Endodermal cell (in vitro differentiated cells): ENCODE results near the gene HELZ2. TPM values are rescaled to one million over a fixed set of nuclear protein-coding genes. Genes with fewer than 3 reads are reported as not detected.
"Not testable (repeated sequence)": the region's sequence is repeated elsewhere in the genome, so short reads cannot be mapped to it uniquely, and the experiment has no call there.

Source experiments
- DNase-seq: peaks from one replicate; pipeline ENCODE4 v3.0.0-alpha.2; 2017
- H3K27ac ChIP-seq: 2 replicates; pipeline ENCODE4 v1.5.1; 2013; ENCODE audit warnings: mild to moderate bottlenecking, low read depth, low read length, moderate library complexity
- H3K27me3 ChIP-seq: 2 replicates; pipeline ENCODE4 v1.6.1; 2013; ENCODE audit warnings: mild to moderate bottlenecking, low read length, moderate library complexity; ENCODE audit not compliant: insufficient read depth, control insufficient read depth, poor library complexity, severe bottlenecking
- H3K36me3 ChIP-seq: 2 replicates; pipeline ENCODE4 v1.7.0; 2013; ENCODE audit warnings: mild to moderate bottlenecking, low read length, moderate library complexity; ENCODE audit not compliant: control insufficient read depth, insufficient read depth
- H3K4me1 ChIP-seq: one replicate; pipeline ENCODE4 v1.7.0; 2013; ENCODE audit warnings: low read length; ENCODE audit not compliant: control insufficient read depth, insufficient read depth
- H3K4me3 ChIP-seq: 2 replicates; pipeline ENCODE4 v1.5.1; 2013; ENCODE audit warnings: mild to moderate bottlenecking, low read length, moderate library complexity
- H3K9ac ChIP-seq: 2 replicates; pipeline ENCODE4 v1.6.1; 2013; ENCODE audit warnings: mild to moderate bottlenecking, low read length, moderate library complexity; ENCODE audit not compliant: poor library complexity, severe bottlenecking; ENCODE audit errors: extremely low read depth
- H3K9me3 ChIP-seq: 2 replicates; pipeline ENCODE4 v1.6.1; 2013; ENCODE audit warnings: mild to moderate bottlenecking, low read length, moderate library complexity; ENCODE audit not compliant: control insufficient read depth
- H3K27ac Mint-ChIP-seq: 2 replicates; pipeline ENCODE4 v1.8.0; 2020; ENCODE audit warnings: mixed read lengths
- H3K27me3 Mint-ChIP-seq: 2 replicates; pipeline ENCODE4 v1.8.0; 2021; ENCODE audit warnings: mild to moderate bottlenecking, mixed read lengths; ENCODE audit not compliant: insufficient read depth
- H3K36me3 Mint-ChIP-seq: 2 replicates; pipeline ENCODE4 v1.8.0; 2020; ENCODE audit warnings: low read depth, mixed read lengths
- H3K4me1 Mint-ChIP-seq: 2 replicates; pipeline ENCODE4 v1.8.0; 2020; ENCODE audit warnings: mixed read lengths
- H3K4me3 Mint-ChIP-seq: 2 replicates; pipeline ENCODE4 v1.8.0; 2020; ENCODE audit warnings: mild to moderate bottlenecking, moderate library complexity, mixed read lengths
- H3K9me3 Mint-ChIP-seq: 2 replicates; pipeline ENCODE4 v1.8.0; 2020; ENCODE audit warnings: mild to moderate bottlenecking, mixed read lengths
- CTCF ChIP-seq: fragments of 200-600 bp; sonication (generic); conservative IDR thresholded peaks from 2 replicates; pipeline ENCODE4 v1.5.0; 2021; ENCODE audit warnings: antibody characterized with exemption, mild to moderate bottlenecking
- WGBS, 2 experiments: methylation state at CpG; one replicate each; pipeline versions ENCODE4 v1.1.5 to v1.1.7; 2013; ENCODE audit warnings: missing lambda C conversion rate in 2 of 2, mixed read lengths in 1 of 2; ENCODE audit not compliant: insufficient coverage in 1 of 2, insufficient read length in 1 of 2; 5-methylcytosine and 5-hydroxymethylcytosine counted together
- total RNA-seq, 2 donors: library from RNA; stranded (reverse); fragmentation: NEBNext Ultra II Directional in 1 of 2; extraction: Animal tissue kit (Norgen Biotek cat#: 25700) in 1 of 2; gene quantifications; 2 replicates in 1 of 2; 3 replicates in 1 of 2; pipeline ENCODE4 v1.2.1, GENCODE V29; 2021

The HELZ2 gene
- total RNA-seq, 2 donors from 2014 or later: 34.5 to 37.0 TPM

DNA sequence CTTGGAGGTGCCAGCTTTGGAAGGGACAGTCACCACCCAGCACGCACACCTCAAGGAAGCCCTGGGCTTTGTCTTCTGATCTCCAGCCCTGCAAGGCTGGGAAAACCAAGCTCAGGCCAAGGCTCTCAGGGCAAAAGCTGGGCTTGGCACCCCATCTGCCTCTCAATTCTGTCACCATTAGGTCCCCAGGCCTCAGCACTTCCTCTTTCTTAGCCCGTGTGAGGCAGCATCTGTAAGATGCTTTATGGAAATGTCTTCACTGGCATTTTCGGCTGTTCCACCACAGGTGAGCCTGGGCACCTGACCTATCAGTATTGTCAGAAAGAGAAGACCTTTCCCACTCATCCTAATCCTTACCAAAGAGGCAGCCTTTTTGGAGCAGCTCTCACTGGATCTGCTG is 28.3 kb upstream of the HELZ2 start:
- 97 to 100% methylated on average over 3 of the region's 3 CpGs for WGBS, 2 experiments
- peaks cover 53% of the 10 kb centered on the region for H3K36me3 Mint-ChIP-seq
- Histone ChIP-seq H3K36me3 (peaks cover 13% of the 10 kb centered on the region), H3K4me3 (no peak overlapping the region), H3K9me3 (no peaks in the 10 kb centered on the region), H3K4me1 (no peaks in the 10 kb centered on the region), H3K9ac (no peak overlapping the region), H3K27ac (no peak overlapping the region), H3K27me3 (no peaks in the 10 kb centered on the region)
- H3K9me3 Mint-ChIP-seq: no peaks in the 10 kb centered on the region
- DNase-seq: no peak
- H3K27ac Mint-ChIP-seq: no peak overlapping the region
- TF ChIP-seq CTCF: no peak
- no peaks in the 10 kb centered on the region for H3K27me3 Mint-ChIP-seq
- no peak overlapping the region for H3K4me3 Mint-ChIP-seq
- no peaks in the 10 kb centered on the region for H3K4me1 Mint-ChIP-seq

DNA sequence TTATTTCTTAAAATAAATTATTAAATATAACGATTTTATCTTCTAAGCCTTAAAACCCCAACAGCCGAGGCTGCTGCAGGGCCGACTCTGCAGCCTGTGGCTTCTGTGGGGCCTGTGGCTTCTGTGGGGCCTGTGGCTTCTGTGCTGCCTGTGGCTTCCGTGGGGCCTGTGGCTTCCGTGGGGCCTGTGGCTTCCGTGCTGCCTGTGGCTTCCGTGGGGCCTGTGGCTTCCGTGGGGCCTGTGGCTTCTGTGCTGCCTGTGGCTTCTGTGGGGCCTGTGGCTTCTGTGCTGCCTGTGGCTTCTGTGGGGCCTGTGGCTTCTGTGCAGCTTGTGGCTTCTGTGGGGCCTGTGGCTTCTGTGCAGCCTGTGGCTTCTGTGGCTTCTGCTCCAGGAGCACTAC is 27.6 kb upstream of the HELZ2 start:
- H3K4me1 ChIP-seq, H3K4me3 Mint-ChIP-seq, DNase-seq, H3K27ac ChIP-seq, H3K27ac Mint-ChIP-seq, H3K9me3 ChIP-seq, H3K4me1 Mint-ChIP-seq, H3K9ac ChIP-seq, H3K9me3 Mint-ChIP-seq, H3K27me3 ChIP-seq, H3K4me3 ChIP-seq, H3K27me3 Mint-ChIP-seq: not testable (repeated sequence)
- H3K36me3 ChIP-seq: peaks cover 13% of the 10 kb centered on the region
- 90 to 100% methylated on average over 6 to 8 of the region's 8 CpGs for WGBS, 2 experiments
- peaks cover 49% of the 10 kb centered on the region for H3K36me3 Mint-ChIP-seq

DNA sequence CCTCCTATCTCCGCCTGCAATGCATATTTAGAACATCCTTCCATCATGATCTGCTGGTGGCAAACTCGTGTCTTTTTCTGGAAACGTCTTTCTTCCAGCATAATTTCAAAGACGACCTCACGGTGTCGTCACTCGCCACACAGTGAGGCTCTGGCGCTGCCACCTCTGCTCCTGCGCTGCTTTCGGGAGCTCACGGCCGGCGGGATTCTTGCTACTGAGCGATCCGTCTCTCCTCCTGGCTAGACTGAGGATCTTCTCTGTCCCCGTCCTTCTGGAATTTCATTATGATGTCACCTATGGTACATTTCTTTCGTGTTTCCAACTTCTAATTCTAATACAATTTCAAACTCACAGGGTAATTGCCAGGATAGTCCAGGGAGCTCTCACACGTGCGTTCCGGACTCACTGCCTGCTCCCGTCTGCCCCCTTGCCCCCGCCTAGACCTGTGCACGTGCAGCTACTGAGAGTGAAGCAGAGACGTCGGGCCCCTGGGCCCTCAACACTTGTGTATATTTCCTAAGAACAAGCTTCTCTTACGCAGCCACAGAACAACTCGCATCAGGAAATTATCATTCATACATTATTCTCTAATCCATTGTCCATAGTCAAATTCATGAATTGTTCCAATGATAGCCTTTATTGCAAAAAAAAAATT is 25.5 kb upstream of the HELZ2 start:
- no peak overlapping the region for H3K27ac Mint-ChIP-seq
- H3K4me1 ChIP-seq: no peaks in the 10 kb centered on the region
- peaks cover 13% of the 10 kb centered on the region for H3K36me3 ChIP-seq
- H3K9me3 Mint-ChIP-seq: no peaks in the 10 kb centered on the region
- H3K4me3 ChIP-seq: no peak overlapping the region
- H3K9me3 ChIP-seq: no peaks in the 10 kb centered on the region
- WGBS, 2 experiments: 92% methylated on average over 24 to 27 of the region's 27 CpGs
- DNase-seq: no peak
- H3K27me3 ChIP-seq: no peaks in the 10 kb centered on the region
- H3K36me3 Mint-ChIP-seq: peaks cover 50% of the 10 kb centered on the region
- H3K4me3 Mint-ChIP-seq: no peak overlapping the region
- no peak overlapping the region for H3K27ac ChIP-seq
- no peaks in the 10 kb centered on the region for H3K4me1 Mint-ChIP-seq
- H3K9ac ChIP-seq: no peak overlapping the region
- TF ChIP-seq CTCF: no peak
- H3K27me3 Mint-ChIP-seq: no peaks in the 10 kb centered on the region
